COR-L47 (cell line): ENCODE measurements around the gene CHMP2A.

Experiments
- DNase-seq: peaks from one replicate; lab custom pipeline; 2025; lab: John Stamatoyannopoulos, UW

CHMP2A gene

GRCh38 chr19:58538257-58539168, 16.4 kb downstream of the CHMP2A start:
- DNase-seq = peak; percentile 86

DNA sequence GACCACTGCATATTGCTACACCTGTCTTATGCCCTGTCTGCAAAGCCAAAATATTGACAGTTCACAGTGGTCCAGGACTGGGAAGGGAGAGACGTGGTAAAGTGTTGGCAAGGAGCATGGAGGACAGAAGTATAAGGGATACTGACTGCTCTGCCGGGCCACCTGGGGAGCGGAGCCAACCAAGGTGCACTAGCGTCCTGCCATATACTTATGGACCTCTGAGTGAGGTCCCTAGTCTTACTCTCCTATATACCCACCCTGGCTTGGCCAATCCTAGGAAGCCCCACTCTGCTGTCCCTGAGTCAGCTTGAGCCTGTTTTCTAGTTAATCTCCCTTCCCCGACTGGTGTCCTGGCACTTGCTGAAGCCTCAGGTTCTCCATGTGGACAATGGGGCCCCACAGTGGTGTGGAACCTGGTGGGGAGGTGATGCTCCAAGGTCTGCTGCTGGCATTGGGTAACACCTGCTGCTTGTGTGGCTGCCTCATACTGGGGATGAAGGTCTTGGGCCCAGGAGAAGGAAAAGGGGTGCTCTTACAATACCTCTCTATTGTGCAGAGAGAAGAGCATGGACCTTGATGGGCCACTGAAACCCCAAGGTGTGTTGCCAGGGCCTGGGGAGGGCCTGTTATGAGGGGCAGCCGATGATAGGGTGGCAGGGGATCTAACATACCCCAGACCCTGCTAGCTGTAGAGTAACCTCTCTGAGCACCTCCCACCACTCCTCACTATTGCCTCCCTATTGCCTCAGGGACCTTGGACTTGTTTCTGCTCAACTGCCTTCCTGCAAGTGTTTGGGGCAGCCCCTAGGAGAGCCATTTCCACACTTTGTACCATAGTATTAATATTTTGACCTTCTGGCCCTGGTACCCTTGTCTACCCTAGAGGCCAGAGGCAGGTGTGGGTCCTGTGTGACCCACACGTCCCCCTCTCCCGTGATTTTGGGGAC, 17.8 kb downstream of the CHMP2A start:
- DNase-seq = no peak

DNA sequence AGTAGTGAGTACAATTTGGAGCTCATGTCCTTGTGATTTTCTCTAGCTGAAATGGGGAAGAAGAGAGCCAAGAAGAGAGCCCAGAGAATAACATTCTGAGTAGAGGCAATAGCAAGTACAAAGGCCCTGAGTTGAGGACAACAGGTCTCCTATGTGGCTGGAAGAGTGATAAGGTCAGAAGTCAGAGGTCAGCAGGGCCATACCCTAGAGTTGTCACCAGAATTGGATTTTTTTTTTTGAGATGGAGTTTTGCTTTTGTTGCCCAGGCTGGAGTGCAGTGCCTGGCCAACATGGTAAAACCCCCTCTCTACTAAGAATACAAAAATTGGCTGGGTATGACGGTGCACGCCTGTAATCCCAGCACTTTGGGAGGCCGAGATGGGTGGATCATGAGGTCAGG, 19.0 kb downstream of the CHMP2A start:
- DNase-seq = no peak

DNA sequence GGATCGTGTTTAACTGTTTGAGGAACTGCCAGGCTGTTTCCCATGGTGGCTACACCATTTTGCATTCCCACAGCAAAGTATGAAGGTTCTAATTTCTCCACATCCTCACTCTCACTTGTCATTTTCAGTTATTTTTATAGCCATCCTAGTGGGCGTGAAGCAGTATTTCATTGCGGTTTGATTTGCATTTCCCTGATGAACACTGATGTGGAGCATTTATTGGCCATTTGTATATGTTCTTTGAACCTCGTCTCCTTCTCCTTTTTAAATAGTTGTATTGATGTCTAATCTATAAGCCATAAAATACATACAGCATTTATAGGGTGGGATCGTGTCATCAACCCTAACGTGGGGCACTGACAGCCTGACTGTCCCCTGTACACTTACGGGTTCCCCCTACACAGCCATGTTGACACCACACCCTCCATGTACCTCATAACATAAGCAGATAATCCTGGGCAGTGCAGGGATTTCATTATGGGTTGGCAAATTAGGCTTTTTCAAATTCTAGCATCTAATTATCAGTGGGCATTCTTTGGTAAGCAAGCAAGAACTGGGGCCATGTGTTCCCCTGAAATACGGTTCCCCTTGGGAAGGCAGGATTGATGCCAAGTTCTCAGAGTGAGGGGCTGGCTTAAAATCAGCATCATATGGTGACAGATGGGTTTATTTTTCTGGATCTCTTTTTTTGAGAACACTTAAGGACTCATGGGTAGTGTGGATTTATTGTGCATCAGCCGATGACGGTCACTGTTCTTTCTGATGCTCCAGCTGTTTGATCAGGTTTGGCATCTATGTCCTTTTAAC, 23.7 kb downstream of the CHMP2A start:
- DNase-seq = no peak

DNA sequence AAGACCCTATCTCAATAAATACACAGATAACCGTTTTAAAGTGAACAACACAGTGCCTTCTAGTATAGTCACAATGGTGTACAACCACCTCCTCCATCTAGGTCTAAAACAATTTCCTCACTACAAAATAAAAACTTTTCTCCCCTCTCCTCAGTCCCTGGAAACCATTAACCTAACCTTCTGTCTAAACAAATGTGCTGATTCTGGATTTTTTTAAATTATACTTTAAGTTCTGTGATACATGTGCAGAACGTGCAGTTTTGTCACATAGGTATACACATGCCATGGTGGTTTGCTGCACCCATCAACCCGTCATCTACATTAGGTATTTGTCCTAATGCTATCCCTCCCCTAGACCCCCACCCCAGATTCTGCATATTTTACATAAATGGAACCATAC, 25.5 kb downstream of the CHMP2A start:
- no peak for DNase-seq

- no peak for DNase-seq
Measured at GRCh38 chr19:58522709-58523108, 32.2 kb downstream of the CHMP2A start.

DNA sequence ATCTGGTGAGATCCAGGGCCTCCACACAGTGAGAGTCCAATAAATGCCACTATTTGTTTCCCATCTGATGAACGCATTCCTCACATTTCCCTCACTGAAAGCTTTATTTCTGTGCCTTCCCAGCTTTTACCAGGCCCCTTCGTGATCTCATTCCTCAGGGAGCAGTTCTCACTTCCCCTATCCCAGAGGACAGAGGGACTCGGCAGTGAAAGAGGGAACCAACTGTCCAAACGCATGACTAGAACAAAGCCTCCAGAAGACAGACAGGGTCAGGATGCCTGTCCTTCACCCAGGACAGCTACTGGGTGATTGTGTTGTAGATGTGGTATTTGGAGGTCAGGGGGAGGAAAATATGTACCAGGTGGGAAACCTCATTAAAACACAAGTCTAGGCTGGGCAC, 33.3 kb downstream of the CHMP2A start:
- DNase-seq = no peak

- DNase-seq = no peak
Measured at GRCh38 chr19:58520257-58520599, 34.7 kb downstream of the CHMP2A start.

DNA sequence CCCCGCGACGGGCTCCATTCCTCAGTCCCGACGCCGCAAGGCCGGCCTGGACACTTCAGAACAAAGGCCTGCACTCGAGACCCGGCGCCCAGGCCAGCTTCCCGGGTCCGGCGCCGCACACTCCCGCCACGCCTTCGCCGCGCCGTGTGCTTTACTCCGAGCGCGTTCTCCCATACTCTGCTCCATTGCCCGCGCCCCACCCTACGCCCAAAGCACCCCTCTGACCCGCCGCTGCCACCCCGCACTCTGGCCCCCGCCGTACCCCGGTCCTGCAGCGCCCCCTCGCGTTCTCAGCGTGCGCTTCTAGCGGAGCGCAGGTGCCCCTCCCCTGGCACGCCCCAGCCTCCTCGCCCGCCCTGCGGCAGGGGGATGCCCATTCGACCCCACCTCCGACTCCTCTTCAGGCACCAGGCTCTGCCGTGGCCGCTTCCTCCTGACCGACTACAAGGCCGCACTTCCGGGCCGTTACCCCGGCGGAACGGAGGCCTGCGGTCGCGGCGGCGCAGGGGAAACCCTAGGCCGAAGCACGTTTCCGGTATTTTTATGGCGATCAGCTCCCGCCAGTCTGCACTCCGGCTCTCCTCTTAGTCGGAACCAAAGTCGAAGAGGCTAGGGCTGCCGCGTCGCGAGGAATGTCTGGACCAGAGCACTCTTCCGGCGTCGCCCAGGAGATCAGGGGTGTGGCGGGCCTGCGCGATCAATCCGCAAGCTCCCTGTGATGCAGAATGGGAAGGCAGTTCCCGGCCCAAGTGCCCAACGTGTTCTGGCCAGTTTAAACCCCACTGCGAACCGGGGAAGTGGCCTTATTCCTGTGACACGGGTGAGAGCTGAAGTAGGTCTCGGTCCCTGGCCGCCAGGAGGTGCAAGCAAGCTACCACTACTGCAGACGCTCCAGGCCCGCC, 35.3 kb downstream of the CHMP2A start, which contains the start of gene ZBTB45:
Gene ZBTB45, minus strand, starts transcription at position 456 of the 902 bp plus-strand sequence. CDS start 2,137 bp downstream, outside the sequence.
- DNase-seq = peak; percentile 96

DNA sequence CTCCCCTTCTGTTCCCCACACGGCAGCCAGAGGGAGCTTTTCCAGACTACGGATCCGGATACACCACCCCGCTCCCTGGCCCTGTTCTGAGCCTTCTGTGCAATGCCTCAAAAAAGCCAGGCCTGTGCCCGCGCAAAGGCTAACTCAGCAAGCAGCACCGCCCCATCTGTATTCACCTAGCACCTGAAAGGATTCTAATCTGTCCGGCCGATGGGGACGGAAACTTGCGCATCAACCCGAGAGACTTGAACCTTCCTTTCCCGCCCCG, 35.9 kb downstream of the CHMP2A start:
- peak; percentile 70 for DNase-seq

DNA sequence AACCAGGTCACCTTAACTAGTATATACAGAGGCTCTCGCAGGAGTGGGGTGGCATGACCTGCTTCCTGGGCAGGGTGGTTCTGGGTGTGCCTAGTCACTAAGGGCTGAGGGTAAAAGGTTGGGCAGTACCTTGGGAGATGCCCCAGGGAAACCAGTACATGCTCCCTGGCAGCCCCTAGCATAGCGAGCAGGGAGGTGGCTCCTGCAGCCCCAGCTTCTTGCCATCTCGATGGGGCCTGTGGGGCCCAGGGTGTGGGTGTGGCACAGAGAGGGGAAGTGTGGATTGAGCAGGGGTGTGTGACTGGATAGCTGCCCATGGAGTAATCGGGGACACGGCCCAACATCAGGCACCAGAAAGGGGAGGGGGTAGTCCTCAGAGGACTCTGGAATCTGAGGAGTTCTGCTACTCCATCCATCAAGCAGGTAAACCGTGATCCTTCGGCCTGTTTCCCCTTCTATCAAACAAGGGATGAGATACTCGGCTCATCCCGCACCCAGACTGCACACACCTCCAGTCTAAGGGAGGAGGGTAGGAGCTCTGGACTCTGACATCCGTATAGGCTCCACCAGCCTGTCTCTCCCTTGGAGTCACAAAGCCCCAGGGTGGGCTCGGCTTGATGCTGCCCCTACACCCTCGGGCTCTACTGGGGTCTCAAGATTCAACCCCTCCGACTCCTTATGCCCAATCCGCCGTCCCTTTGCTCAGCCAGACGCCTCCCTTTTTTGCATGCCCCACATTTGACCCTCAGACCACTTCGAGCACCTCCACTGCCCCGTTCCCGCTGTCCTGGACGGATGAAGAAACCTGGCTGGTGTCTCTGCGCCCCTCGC, 36.4 kb downstream of the CHMP2A start:
- no peak for DNase-seq

GRCh38 chr19:58516964-58517833, 37.7 kb downstream of the CHMP2A start:
- DNase-seq = no peak

GRCh38 chr19:58516246-58516836, 38.6 kb downstream of the CHMP2A start:
- no peak for DNase-seq

- DNase-seq = no peak
Measured at GRCh38 chr19:58515259-58515658, 39.6 kb downstream of the CHMP2A start.

DNA sequence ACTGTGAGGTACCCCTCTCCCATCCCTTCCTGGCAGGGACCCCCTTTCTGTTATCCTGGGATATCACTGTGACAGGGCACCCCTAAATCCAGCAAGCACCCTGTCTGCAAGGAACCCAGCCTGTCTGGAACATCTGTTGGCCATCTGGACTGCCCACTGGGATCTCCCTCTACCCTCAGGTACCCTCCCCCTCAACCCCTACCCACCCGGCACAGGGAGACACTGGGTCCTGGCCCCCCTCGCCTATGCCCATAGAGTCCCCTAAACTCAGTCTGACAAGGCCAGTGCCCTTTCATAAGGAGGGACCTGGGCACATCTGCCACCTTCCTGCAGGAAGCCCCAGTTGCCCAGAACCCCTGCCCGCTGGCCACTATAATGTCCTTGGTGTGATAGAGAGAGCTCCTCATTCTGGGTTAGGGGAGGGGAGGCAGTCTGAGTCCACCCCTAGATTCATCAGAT, 40.3 kb downstream of the CHMP2A start:
- DNase-seq = no peak

- DNase-seq = peak; percentile 94
Measured at GRCh38 chr19:58513694-58514563, 41.0 kb downstream of the CHMP2A start.

- DNase-seq = no peak
Measured at GRCh38 chr19:58513213-58513693, 41.7 kb downstream of the CHMP2A start.
